ENCODE measurements around the gene CNTNAP2.
"Not testable (repeated sequence)": the region's sequence is repeated elsewhere in the genome, so short reads cannot be mapped to it uniquely, and the experiment has no call there.

The CNTNAP2 gene

GRCh38 chr7:148265896-148266295, 2149.3 kb downstream of the CNTNAP2 start:
- no peak for TF ChIP-seq POLR2A (IDR thresholded peaks at IDR 0.05; ENCODE audit: low read length)
- TF ChIP-seq GATA1 (IDR thresholded peaks at IDR 0.05; ENCODE audit: low read depth, low read length) = no peak
- no peak for DNase-seq

DNA sequence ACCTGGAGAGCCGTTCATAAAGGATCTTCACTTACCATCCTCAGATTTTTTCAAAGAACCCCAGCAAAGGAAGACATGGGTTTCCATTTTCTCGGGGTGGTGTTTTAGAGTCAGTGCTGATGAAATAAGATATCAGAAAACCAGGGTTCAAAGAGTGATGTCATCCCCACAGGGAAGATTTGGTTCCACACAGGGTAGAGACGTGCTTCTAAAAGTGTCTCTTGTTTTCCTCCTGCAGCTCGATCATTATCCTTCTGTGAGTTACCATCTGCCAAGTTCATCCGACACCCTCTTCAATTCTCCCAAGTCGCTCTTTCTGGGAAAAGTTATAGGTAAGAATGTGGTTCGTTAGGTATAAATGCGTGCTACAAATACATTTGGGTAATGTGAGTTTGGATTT, 2150.2 kb downstream of the CNTNAP2 start:
- TF ChIP-seq GATA1 (IDR thresholded peaks at IDR 0.05; ENCODE audit: low read depth, low read length) = no peak
- no peak for TF ChIP-seq POLR2A (IDR thresholded peaks at IDR 0.05; ENCODE audit: low read length)
- no peak for DNase-seq

DNA sequence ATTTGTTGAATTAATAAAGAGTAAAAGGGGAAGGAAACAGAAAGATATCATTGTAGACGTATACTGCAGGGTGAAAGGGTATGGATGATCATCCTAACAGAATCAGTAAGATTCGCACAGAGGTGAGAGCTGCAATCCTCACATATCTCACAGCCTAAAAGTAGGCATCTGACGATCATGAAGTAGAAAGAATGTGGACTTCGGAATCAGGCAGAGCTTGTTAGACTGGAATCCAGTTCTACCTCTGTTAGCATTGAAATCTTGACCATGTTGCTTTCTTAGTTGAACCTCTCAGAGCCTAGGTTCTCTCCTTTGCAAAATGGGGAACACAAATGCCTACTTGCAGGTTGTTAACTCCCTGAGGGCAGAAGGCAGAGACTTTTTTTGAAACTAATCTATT, 2154.0 kb downstream of the CNTNAP2 start:
- no peak for TF ChIP-seq GATA1 (IDR thresholded peaks at IDR 0.05; ENCODE audit: low read depth, low read length)
- DNase-seq = no peak

DNA sequence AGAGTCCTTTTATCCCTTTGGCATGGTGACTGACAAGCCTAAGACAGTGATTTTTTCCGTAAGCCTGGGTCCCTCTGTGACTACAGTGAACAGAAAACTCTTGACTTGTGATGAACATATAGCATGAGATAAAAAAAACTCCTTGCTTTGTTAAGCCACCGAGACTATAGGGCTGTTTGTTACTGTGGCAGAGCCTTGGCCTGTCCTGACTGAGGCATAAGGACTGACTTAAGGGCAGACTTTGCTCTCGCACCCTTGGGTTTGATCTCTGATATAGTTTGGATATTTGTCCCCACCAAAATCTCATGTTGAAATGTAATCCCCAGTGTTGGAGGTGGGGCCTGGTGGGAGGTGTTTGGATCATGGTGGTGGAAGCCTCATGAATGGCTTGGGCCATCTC, 2157.5 kb downstream of the CNTNAP2 start:
- DNase-seq = no peak
- TF ChIP-seq GATA1 (IDR thresholded peaks at IDR 0.05; ENCODE audit: low read depth, low read length) (no peak), POLR2A (IDR thresholded peaks at IDR 0.05; ENCODE audit: low read length) (no peak)

DNA sequence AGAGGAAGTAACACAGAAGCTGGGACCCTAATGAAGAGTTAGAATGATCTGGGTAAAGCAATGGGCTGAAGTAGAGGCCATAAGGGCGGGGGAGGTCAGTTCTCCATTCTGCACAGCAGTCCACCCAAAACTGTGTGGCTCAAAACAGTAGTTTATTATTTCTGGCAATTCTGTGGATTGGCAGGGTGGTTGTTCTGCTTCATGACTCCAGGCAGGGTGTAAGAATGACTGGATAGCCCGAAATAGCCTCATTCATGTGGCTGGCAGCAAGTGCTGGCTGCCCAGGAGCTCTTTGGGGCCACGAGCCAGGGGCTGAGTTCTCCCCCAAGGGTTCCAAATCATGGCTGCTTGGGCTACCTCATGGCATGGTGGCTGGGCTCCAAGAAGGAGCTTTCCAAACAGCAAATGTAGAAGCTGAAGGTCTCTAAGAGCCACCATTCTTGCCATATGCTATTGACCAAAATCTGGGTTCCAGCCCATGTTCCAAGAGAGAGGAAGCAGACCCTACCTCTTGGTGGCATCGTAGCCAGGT, 2158.8 kb downstream of the CNTNAP2 start:
- TF ChIP-seq GATA1 (IDR thresholded peaks at IDR 0.05; ENCODE audit: low read depth, low read length) = no peak

GRCh38 chr7:148276314-148277041, 2159.9 kb downstream of the CNTNAP2 start:
- TF ChIP-seq GATA1 (IDR thresholded peaks at IDR 0.05; ENCODE audit: low read depth, low read length) (no peak), POLR2A (IDR thresholded peaks at IDR 0.05; ENCODE audit: low read length) (no peak)
- no peak for DNase-seq

More for the DNA sequence above, 2158.8 kb downstream of the CNTNAP2 start:
- no peak for DNase-seq

DNA sequence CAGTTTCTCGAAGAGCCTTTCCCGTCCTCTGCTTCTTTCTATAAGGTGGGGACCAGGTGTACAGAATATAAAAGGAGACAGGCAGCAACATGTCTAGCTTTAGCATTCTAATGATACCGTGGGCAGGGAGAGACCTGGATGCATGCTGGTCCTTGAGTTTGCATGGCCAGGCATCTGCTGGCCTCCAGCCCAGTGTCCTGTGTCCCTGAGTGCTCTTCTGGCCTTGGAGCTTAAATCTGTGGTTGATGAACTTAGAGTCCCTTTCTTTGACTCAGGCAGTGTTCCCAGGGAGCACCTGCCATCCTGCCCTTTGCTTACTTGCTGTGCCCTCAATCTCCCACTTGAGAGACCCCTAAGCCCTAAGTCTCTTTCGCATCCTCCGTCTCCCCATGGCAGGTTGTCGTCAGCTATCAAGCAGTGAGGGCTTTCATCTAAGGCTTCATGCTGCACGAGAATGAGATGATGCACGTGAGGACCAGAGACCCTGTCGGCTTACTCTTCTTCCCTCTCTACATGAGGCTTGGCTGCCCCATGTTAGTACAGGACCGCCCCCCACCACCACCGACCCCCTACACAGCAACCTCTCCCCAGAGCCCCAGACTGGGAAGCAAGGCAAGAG, 2160.6 kb downstream of the CNTNAP2 start:
- DNase-seq = no peak
- TF ChIP-seq GATA1 (IDR thresholded peaks at IDR 0.05; ENCODE audit: low read depth, low read length) = no peak
- TF ChIP-seq POLR2A (IDR thresholded peaks at IDR 0.05; ENCODE audit: low read length) = no peak

DNA sequence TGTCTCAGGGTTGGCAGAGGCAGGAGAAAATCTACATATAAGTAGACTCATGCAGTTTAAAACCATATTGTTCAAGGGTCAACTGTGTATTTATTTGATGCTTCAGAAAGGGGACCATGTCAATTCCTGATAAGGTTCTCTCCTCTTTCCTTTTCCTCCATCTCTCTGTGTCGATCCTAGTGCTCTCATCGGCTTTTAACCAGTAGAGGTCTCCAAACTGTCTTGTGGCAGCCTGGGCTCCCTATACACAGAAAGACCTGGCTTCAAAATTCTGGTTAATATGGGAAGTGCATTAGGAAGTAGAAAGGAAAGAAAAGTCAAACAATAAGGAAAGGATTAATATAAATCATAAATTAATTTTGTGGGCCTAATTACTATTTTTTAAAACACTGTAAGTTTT, 2169.5 kb downstream of the CNTNAP2 start:
- DNase-seq = no peak
- TF ChIP-seq POLR2A (IDR thresholded peaks at IDR 0.05; ENCODE audit: low read length) = no peak
- no peak for TF ChIP-seq GATA1 (IDR thresholded peaks at IDR 0.05; ENCODE audit: low read depth, low read length)

DNA sequence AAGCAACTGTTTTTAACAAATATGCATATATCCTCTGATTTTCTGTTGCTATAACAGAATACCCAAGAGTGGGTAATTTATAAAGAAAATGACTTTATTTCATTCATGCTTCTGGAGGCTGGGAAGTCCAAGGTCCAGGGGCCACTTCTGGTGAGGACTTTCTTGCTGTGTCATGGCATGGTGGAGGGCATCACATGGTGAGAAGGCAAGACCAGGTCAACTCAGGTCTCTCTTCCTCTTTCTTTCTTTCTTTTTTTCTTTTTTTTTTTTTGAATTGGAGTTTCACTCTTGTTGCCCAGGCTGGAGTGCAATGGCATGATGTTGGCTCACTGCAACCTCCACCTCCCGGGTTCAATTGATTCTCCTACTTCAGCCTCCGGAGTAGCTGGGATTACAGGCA, 2170.9 kb downstream of the CNTNAP2 start:
- TF ChIP-seq GATA1 (IDR thresholded peaks at IDR 0.05; ENCODE audit: low read depth, low read length) (no peak), POLR2A (IDR thresholded peaks at IDR 0.05; ENCODE audit: low read length) (no peak)
- DNase-seq = no peak

DNA sequence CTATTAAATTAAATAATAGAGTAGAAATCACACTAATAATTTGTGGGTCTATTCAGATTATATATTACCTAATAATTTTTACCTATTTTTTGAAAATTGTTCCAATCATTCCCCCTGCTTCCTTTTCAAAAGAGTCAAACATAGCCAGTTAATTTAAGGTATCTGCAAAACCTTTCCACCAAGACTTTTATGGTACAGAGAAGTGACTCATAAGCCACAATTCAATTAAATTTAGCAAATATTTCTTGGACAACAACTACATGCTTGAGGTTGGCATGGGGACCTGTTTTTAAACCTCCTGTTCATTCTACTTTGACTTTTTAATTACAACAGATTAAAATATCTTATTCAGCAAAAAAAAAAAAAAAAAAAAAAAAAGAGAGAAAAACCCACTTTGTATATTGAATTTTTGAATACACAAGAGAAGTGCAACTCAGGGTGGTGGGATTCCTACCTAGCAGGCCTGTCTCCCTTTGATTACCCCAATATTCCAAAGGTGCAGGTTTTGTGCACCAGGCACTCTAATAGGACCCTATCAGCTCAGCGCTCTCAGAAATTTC, 2172.1 kb downstream of the CNTNAP2 start:
- TF ChIP-seq POLR2A (IDR thresholded peaks at IDR 0.05; ENCODE audit: low read length) (no peak), GATA1 (IDR thresholded peaks at IDR 0.05; ENCODE audit: low read depth, low read length) (no peak)
- DNase-seq = no peak

DNA sequence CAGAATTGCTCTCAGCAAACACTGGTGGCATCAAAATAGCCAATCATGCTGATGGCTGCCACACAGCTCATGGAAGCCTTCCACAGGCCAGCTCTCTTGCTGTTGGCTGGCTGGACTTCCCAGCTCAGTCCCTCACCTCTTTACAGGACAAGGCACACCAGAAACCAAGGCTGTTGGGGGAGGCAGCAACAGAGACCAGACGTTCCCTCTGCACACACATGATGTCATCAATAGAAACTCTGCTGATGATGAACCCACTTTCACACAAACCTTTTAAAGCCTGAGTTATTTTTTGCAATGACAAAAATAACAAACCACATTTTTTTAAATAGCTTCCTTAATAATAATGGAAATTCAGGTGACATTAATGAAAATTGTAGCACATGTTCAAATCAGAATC, 2173.0 kb downstream of the CNTNAP2 start:
- DNase-seq = no peak
- TF ChIP-seq POLR2A (IDR thresholded peaks at IDR 0.05; ENCODE audit: low read length) = no peak

GRCh38 chr7:148290538-148290937, 2173.9 kb downstream of the CNTNAP2 start:
- TF ChIP-seq GATA1 (IDR thresholded peaks at IDR 0.05; ENCODE audit: low read depth, low read length) (no peak), POLR2A (IDR thresholded peaks at IDR 0.05; ENCODE audit: low read length) (no peak)
- DNase-seq = no peak

- no peak for DNase-seq
- TF ChIP-seq GATA1 (IDR thresholded peaks at IDR 0.05; ENCODE audit: low read depth, low read length) (no peak), POLR2A (IDR thresholded peaks at IDR 0.05; ENCODE audit: low read length) (no peak)
Measured at GRCh38 chr7:148291799-148292198, 2175.2 kb downstream of the CNTNAP2 start.

DNA sequence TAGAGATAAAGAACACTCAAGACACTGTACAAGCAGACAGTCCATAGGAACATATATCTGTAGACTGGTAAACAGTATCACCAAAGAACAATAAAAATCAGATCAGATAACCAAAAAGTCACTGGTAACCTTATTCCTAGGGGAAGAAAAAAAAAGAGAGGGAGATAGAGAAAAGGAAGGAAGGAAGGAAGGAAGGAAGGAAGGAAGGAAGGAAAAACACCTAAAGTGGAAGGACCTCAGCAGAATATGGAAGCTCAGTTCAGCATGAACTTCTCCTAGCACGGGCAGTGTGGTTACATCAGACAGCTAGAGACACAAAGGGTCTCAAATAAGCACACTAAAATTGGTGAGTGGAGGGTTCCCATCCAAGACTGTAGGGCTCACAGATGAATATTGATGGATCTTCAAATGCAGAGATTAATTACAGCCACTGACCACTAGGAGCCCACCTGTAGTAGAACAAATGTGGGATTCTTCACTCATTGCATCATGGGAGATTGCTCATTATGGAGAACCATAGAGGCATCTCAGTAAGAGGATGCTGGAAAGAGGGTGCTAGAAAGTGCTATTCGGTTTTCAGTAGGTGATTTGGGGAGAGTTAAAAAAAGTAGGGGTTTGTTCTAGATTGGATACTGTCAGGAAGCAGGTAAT, 2180.5 kb downstream of the CNTNAP2 start:
- no peak for TF ChIP-seq GATA1 (IDR thresholded peaks at IDR 0.05; ENCODE audit: low read depth, low read length)
- no peak for DNase-seq

DNA sequence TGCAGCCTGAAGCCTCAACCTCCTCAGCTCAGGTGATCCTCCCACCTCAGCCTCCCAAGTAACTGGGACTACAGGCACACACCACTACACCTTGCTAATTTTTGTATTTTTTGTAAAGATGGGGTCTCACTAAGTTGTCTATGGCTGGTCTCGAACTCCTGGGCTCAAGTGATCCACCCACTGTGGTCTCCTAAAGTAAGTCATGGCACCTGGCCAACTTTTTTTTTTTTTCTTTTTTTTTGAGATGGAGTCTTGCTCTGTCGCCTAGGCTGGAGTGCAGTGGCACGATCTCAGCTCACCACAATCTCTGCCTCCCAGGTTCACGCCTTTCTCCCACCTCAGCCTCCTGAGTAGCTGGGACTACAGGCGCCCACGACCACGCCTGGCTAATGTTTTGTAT, 2182.2 kb downstream of the CNTNAP2 start:
- DNase-seq = not testable (repeated sequence)
